Measurements from ENCODE around the gene IL32. TPM values are rescaled to one million over a fixed set of nuclear protein-coding genes. Genes with fewer than 3 reads are reported as not detected.
A peak's percentile ranks its signal among the peaks of the same experiment; 100 is the strongest.

The IL32 gene
- total and polyA plus RNA-seq, 2 experiments from 2014 or later, result 2.3 to 6.1 TPM

DNA sequence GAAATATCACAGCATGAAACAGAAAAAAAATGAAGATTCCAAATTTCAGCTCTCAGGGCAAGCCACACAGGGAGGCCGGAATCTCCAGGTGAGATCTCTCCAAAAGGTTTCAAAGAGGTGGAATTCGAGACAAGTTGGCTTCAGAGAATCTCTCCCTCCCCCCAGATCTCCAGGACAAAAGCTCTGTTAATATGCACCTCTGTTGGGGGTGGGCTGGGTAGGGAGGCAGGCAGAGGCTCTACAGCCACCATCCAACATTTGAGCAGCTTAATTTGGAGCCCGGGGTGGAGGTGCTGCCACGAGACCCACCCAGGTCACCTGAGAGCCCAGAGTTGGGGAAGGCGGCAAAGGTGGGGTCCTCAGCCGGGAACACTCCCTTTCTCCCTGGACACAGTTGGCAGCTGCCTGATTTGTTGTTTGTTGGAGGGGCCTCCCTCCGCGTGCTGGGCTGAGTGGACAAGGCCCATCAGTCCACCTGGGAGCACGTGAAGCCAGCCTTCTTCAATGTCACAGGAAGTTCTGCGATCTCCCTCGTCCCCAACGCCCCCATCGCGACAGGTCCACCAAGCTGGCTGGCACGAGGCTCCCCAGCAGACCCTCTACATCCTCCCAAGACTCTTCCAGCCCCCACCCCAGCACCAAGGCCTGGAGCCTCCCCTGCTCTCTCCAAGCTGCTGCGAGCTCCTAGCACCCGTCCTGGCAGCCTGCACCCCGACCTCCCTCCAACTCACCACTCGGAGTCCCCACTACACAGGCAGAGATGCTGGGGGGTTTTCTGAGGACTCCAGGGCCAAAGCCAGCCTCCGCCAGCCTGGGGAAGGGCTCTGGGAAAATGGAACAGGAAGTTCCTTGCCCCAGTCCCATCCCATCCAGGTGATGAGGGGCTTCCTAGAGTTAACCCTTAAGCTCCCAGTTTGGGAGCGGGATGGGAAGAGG, 33.3 kb downstream of the IL32 start, which contains the start of gene ZSCAN10:
Gene ZSCAN10, minus strand, starts transcription at position 836 of the 936 bp plus-strand sequence. CDS start 6,357 bp downstream, outside the sequence.
- Histone ChIP-seq H3K4me1 (ENCODE audit: insufficient read depth) (peaks cover 53% of the 10 kb centered on the region), H3K79me2 (replicated peaks; ENCODE audit: insufficient read depth) (peaks cover 45% of the 10 kb centered on the region), H3K9me2 (ENCODE audit: insufficient read depth) (no peaks in the 10 kb centered on the region), H4K20me1 (replicated peaks; ENCODE audit: insufficient read depth) (peaks cover 10% of the 10 kb centered on the region; the same call in 1 of the 2 replicates), H3K27ac (ENCODE audit: low read depth) (peak within 1 kb of the TSS; percentile 99), H3K4me2 (peak within 1 kb of the TSS; percentile 85), H3K36me3 (ENCODE audit: insufficient read depth) (0 out of 2 replicates have a peak, but pooled peaks cover 4% of the 10 kb centered on the region), H3K27me3 (ENCODE audit: insufficient read depth) (no peaks in the 10 kb centered on the region), H3F3A (replicated peaks; ENCODE audit: low read depth) (peaks cover 48% of the 10 kb centered on the region), H2AFZ (no peak within 1 kb of the TSS), H3K4me3 (peak within 1 kb of the TSS; percentile 89)
- Mint-ChIP-seq H3K27me3 (ENCODE audit: insufficient read depth, low read depth, poor library complexity) (peaks cover 42% of the 10 kb centered on the region), H3K4me1 (peaks cover 46% of the 10 kb centered on the region), H3K27ac (peak within 1 kb of the TSS; percentile 99), H3K9me3 (no peaks in the 10 kb centered on the region; the same call in 2 of the 3 replicates), H3K4me3 (peak within 1 kb of the TSS; percentile 99), H3K36me3 (ENCODE audit: low read depth) (peaks cover 50% of the 10 kb centered on the region)
- 0 out of 2 replicates have a peak, but pooled peaks have one; percentile 22 for TF ChIP-seq CREB1 (CRISPR knock-in tag; IDR thresholded peaks at IDR 0.05; ENCODE audit: low read depth)
- peak; percentile 85 for TF ChIP-seq POLR2AphosphoS5 (IDR thresholded peaks at IDR 0.05; ENCODE audit: low read depth)
- TF ChIP-seq JUNB (IDR thresholded peaks at IDR 0.05; ENCODE audit: unreplicated experiment), result no peak
- TF ChIP-seq EZH2 (IDR thresholded peaks at IDR 0.05; ENCODE audit: low read depth, unreplicated experiment), result no peak
- TF ChIP-seq, protein P1, sequence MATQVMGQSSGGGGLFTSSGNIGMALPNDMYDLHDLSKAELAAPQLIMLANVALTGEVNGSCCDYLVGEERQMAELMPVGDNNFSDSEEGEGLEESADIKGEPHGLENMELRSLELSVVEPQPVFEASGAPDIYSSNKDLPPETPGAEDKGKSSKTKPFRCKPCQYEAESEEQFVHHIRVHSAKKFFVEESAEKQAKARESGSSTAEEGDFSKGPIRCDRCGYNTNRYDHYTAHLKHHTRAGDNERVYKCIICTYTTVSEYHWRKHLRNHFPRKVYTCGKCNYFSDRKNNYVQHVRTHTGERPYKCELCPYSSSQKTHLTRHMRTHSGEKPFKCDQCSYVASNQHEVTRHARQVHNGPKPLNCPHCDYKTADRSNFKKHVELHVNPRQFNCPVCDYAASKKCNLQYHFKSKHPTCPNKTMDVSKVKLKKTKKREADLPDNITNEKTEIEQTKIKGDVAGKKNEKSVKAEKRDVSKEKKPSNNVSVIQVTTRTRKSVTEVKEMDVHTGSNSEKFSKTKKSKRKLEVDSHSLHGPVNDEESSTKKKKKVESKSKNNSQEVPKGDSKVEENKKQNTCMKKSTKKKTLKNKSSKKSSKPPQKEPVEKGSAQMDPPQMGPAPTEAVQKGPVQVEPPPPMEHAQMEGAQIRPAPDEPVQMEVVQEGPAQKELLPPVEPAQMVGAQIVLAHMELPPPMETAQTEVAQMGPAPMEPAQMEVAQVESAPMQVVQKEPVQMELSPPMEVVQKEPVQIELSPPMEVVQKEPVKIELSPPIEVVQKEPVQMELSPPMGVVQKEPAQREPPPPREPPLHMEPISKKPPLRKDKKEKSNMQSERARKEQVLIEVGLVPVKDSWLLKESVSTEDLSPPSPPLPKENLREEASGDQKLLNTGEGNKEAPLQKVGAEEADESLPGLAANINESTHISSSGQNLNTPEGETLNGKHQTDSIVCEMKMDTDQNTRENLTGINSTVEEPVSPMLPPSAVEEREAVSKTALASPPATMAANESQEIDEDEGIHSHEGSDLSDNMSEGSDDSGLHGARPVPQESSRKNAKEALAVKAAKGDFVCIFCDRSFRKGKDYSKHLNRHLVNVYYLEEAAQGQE (IDR thresholded peaks at IDR 0.05; ENCODE audit: unreplicated experiment), result peak; percentile 7
- no peak for TF ChIP-seq STAT1 (IDR thresholded peaks at IDR 0.05; ENCODE audit: unreplicated experiment)
- TF ChIP-seq, protein P2, sequence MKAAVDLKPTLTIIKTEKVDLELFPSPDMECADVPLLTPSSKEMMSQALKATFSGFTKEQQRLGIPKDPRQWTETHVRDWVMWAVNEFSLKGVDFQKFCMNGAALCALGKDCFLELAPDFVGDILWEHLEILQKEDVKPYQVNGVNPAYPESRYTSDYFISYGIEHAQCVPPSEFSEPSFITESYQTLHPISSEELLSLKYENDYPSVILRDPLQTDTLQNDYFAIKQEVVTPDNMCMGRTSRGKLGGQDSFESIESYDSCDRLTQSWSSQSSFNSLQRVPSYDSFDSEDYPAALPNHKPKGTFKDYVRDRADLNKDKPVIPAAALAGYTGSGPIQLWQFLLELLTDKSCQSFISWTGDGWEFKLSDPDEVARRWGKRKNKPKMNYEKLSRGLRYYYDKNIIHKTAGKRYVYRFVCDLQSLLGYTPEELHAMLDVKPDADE (IDR thresholded peaks at IDR 0.05), result peak; percentile 75
- TF ChIP-seq, protein P3, sequence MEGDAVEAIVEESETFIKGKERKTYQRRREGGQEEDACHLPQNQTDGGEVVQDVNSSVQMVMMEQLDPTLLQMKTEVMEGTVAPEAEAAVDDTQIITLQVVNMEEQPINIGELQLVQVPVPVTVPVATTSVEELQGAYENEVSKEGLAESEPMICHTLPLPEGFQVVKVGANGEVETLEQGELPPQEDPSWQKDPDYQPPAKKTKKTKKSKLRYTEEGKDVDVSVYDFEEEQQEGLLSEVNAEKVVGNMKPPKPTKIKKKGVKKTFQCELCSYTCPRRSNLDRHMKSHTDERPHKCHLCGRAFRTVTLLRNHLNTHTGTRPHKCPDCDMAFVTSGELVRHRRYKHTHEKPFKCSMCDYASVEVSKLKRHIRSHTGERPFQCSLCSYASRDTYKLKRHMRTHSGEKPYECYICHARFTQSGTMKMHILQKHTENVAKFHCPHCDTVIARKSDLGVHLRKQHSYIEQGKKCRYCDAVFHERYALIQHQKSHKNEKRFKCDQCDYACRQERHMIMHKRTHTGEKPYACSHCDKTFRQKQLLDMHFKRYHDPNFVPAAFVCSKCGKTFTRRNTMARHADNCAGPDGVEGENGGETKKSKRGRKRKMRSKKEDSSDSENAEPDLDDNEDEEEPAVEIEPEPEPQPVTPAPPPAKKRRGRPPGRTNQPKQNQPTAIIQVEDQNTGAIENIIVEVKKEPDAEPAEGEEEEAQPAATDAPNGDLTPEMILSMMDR (conservative IDR thresholded peaks at IDR 0.05; ENCODE audit: low read depth in 2 of 2), result 0 out of 4 replicates have a peak, but pooled peaks of 1 of the 2 experiments have one; percentile 3
- peak; percentile 95 for DNase-seq (ENCODE audit: low spot score)
- peak; percentile 50 for ATAC-seq

All from GM23338 (cell line).